GM18870 (cell line): ENCODE data around the gene GZMM.

ENCODE experiments used
- ATAC-seq: cut with Tn5 transposase; IDR thresholded peaks from one replicate; pipeline ENCODE4 v1.9.1; 2021; ENCODE audit warnings: moderate library complexity; ENCODE audit not compliant: unreplicated experiment

The GZMM gene

GRCh38 chr19:558770-559439, 15.1 kb downstream of the GZMM start:
- no peak for ATAC-seq

DNA sequence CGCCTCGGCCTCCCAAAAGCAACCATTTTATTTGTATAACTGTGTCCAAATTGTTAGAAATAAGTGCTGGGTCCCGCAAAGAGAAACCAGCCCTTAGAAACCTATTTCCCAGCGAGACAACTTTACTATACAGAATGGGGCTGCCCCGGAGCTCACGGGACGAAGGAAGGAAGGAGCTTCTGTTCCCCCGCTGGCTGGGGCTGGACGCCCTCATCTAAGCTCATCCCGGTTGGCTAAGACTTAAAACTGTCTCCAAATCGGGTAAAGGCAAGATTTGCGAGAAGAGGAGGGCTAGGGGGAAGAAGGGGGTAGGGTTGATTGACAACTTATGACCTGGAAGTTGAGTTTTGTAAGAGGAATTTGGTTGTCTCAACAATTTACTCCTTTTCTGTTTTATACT, 16.3 kb downstream of the GZMM start:
- ATAC-seq: no peak

- ATAC-seq: no peak
Measured at GRCh38 chr19:566403-566802, 22.6 kb downstream of the GZMM start.

GRCh38 chr19:566844-567243, 23.0 kb downstream of the GZMM start:
- no peak for ATAC-seq

GRCh38 chr19:567296-567900, 23.5 kb downstream of the GZMM start:
- ATAC-seq: no peak

DNA sequence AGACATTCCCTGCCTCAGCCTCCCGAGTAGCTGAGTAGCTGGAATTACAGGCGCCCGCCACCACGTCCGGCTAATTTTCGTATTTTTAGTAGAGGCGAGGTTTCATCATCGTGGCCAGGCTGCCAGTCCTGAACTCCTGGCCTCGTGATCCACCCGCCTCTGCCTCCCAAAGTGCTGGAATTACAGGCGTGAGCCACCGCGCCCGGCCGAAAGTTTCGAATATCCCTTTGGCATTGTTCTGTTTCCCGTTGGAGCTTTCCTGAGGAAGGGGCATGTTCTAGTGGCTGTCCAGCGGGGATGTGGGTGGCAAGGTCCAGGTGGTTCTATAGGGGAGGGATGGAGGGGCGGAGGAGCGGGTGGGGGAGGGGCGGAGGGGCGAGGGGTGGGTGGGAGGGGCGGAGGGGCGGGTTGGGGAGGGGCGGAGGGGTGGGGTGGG, 26.4 kb downstream of the GZMM start:
- no peak for ATAC-seq

- ATAC-seq: no peak
Measured at GRCh38 chr19:570937-571565, 27.2 kb downstream of the GZMM start.

GRCh38 chr19:571566-571974, 27.7 kb downstream of the GZMM start:
- peak; percentile 5 for ATAC-seq

- peak; percentile 66 for ATAC-seq
Measured at GRCh38 chr19:572140-572742, 28.4 kb downstream of the GZMM start, which contains the start of gene BSG. Gene BSG, plus strand, starts transcription at chr19:572596. Its CDS starts 39 bp downstream, at chr19:572635.

GRCh38 chr19:572743-573518, 29.1 kb downstream of the GZMM start:
- peak; percentile 17 for ATAC-seq

GRCh38 chr19:573519-573825, 29.6 kb downstream of the GZMM start:
- ATAC-seq: no peak

DNA sequence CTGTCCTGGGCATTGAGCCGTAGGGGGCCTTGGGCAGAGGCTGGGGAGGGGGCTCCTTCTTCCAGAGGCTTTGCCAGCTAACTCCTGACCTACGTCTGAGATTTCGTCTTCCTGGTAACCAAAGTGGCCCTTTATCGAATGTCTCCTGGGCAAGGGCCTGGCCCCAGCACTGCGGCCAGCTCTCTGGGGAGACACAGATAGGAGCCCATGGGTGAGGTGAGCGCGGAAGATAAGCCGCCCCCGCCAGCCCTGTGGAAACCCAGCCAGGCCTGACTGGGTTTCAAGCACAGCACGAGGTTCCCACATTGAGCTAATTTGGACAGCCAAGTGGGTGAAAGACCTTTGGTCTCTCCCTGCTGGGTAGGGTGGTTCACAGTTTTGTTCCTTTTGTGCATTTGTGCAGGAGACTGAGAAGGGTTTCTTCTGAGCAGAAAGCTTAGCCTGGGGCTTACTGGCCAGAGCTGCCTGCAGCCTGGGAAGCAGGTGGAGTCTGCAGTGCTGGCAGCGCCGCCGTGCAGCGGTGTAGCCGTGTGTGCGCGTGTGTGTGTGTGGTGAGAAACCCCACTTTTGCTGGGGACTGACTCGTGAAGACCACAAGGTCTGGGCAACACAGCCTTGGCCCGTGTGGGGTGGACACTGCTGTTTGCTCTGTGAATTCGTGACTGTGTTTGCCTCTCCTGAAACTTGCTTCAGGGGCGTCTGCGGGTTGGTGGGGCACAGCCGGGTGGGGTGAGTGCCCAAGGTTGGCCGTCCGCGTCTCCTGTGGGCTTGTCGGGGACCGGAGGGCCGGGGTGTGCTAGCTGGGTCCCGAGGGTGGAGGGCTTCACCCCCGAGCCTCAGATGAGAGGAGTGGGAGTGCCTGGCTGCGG, 31.0 kb downstream of the GZMM start:
- ATAC-seq: no peak

DNA sequence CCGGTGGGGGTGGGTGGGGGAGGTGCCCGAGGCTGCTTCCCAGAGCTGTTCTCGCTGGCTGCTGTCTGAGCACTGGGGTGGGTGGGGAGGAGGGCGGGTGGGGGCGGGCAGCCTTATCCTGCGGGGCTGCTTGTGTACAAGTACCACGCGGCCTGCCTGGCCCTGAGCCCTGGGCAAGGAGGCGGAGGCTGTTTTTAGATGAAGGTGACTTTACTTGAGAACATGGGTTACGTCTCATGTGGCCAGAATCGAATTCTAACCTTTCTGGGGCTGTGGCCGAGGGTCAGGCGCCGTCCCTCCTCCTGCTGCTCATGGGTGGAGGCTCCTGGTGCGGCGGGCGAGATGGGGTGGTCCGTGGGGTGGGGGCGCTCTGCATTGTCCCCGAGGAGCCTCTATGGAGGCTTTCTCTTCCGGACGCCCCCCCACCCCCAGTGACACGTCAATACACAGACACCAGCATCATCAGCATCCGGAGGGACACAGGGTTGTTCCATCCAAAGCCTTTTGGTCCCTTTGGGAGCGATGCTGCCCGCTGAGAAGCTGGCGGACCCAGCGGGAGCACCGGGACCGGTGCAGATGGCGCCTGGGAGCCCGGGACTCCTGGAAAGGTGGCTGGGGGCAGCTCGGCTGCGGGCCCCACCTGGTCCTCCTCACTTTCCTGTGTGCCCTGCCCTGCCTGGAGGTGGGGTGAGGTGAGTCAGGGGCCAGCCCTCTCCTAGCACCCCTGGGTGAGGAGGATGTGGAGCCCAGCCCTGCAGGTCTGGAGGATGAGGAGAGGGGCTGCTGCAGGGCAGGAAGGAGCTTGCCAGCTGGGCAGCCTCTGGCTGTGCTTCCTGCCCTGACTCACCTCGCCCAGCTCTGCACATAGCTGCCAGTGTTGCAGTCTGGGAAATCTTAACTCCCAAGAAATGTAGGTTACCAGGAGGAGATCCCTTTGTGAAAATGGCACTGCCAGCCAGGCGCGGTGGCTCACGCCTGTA, 32.0 kb downstream of the GZMM start:
- ATAC-seq: no peak

- no peak for ATAC-seq
Measured at GRCh38 chr19:576768-577438, 33.0 kb downstream of the GZMM start.

- ATAC-seq: no peak
Measured at GRCh38 chr19:577439-578392, 33.9 kb downstream of the GZMM start.

DNA sequence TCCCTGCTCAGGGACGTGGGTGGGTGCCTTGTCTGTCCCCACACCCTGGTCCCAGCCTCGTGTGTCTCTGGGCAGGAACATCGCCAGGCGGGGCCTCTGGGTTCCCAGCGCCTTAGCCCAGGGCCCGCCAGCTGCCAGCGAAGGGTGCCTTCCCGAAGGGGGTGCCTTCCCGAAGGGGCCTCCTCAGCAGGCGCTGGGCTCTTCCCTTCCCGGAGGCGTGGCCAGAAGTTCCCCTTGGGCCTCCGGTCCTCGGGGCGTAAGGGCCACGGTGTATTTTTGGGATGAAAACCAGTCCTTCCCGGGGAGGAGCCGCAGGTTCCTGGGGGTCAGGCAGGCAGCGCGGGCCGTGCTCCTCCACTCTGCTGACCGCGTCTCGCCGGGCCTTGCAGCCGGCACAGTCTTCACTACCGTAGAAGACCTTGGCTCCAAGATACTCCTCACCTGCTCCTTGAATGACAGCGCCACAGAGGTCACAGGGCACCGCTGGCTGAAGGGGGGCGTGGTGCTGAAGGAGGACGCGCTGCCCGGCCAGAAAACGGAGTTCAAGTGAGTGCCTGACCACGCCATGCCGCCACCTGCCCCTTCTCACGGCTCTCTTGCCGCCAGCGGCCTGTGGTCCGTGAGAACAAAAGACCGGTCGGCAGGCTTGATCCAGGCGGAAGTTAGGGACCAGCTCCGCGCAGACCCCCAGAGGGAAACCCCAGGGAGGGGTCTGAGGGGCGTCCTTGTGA, 35.4 kb downstream of the GZMM start:
- no peak for ATAC-seq

- no peak for ATAC-seq
Measured at GRCh38 chr19:579842-580155, 35.9 kb downstream of the GZMM start.
